ENCODE results near the gene SCGB1A1.

SCGB1A1 gene

GRCh38 chr11:62388999-62389398, 29.8 kb upstream of the SCGB1A1 start:
- Histone ChIP-seq H3K27me3 (ENCODE audit: control insufficient read depth, insufficient read depth, low read length) (no peaks in the 10 kb centered on the region), H3K36me3 (ENCODE audit: control insufficient read depth, insufficient read depth, low read length) (no peaks in the 10 kb centered on the region), H3K4me1 (ENCODE audit: control insufficient read depth, insufficient read depth, low read length) (no peaks in the 10 kb centered on the region), H3K27ac (ENCODE audit: low read depth, low read length) (no peak overlapping the region), H3K9ac (ENCODE audit: low read depth, low read length) (no peak overlapping the region), H3K4me3 (ENCODE audit: low read depth, low read length) (no peak overlapping the region), H3K9me3 (ENCODE audit: control insufficient read depth, insufficient read depth, low read length) (no peaks in the 10 kb centered on the region)

GRCh38 chr11:62390237-62390636, 28.6 kb upstream of the SCGB1A1 start:
- no peaks in the 10 kb centered on the region for H3K9me3 ChIP-seq (ENCODE audit: control insufficient read depth, insufficient read depth, low read length)
- no peak overlapping the region for H3K27ac ChIP-seq (ENCODE audit: low read depth, low read length)
- H3K9ac ChIP-seq (ENCODE audit: low read depth, low read length): no peak overlapping the region
- peaks cover 3% of the 10 kb centered on the region for H3K4me1 ChIP-seq (ENCODE audit: control insufficient read depth, insufficient read depth, low read length)
- no peaks in the 10 kb centered on the region for H3K27me3 ChIP-seq (ENCODE audit: control insufficient read depth, insufficient read depth, low read length)
- no peak overlapping the region for H3K4me3 ChIP-seq (ENCODE audit: low read depth, low read length)
- no peaks in the 10 kb centered on the region for H3K36me3 ChIP-seq (ENCODE audit: control insufficient read depth, insufficient read depth, low read length)

DNA sequence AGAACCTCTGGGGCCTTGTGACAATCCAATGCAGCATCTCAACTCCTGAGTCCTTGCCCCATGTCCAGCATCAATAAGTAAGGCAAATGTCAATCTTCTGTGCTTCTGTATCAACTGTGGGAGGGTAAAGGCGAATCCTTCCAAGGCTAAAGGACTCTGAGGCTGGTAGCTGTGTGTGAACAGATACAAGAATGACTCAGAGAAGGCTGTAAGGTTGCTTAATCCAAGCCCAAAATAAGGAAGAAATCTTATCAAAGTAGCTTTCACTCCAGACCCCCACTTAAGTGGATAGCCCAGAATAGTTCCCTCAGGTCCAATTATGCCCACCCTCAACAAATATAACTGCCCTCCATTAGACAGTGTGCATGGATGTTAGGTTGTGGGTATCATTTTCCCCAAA, 28.1 kb upstream of the SCGB1A1 start:
- no peaks in the 10 kb centered on the region for H3K9me3 ChIP-seq (ENCODE audit: control insufficient read depth, insufficient read depth, low read length)
- H3K27me3 ChIP-seq (ENCODE audit: control insufficient read depth, insufficient read depth, low read length): no peaks in the 10 kb centered on the region
- no peaks in the 10 kb centered on the region for H3K36me3 ChIP-seq (ENCODE audit: control insufficient read depth, insufficient read depth, low read length)
- H3K9ac ChIP-seq (ENCODE audit: low read depth, low read length): no peak overlapping the region
- no peak overlapping the region for H3K27ac ChIP-seq (ENCODE audit: low read depth, low read length)
- H3K4me3 ChIP-seq (ENCODE audit: low read depth, low read length): no peak overlapping the region
- H3K4me1 ChIP-seq (ENCODE audit: control insufficient read depth, insufficient read depth, low read length): peaks cover 6% of the 10 kb centered on the region

DNA sequence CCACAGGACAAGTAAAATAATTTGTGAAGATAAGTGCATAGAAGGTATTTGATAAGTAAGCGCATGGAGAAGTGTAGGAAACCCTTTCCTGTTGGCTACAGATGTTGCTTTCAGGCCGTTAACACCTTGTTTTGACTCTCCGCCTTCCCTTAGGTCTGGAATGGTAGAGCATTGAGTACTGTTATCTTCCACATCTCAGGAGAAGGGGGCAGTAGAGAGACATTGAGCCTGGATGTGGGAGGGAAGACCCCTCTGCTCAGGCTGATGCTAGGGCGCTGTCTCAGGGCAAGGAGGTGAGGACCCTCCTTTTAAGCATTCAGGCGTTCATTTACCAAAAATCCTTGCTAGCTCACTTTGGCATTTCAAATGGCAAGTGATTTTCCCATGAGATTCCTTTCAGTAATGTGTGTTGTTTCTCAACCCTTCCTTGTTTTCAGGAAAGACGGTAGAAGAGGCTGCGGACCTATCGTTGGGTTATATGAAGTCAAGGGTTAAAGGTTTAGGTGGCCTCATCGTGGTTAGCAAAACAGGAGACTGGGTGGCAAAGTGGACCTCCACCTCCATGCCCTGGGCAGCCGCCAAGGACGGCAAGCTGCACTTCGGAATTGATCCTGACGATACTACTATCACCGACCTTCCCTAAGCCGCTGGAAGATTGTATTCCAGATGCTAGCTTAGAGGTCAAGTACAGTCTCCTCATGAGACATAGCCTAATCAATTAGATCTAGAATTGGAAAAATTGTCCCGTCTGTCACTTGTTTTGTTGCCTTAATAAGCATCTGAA, 27.0 kb upstream of the SCGB1A1 start:
- no peak overlapping the region for H3K4me3 ChIP-seq (ENCODE audit: low read depth, low read length)
- H3K36me3 ChIP-seq (ENCODE audit: control insufficient read depth, insufficient read depth, low read length): no peaks in the 10 kb centered on the region
- H3K4me1 ChIP-seq (ENCODE audit: control insufficient read depth, insufficient read depth, low read length): peaks cover 6% of the 10 kb centered on the region
- H3K27ac ChIP-seq (ENCODE audit: low read depth, low read length): no peak overlapping the region
- no peak overlapping the region for H3K9ac ChIP-seq (ENCODE audit: low read depth, low read length)
- H3K27me3 ChIP-seq (ENCODE audit: control insufficient read depth, insufficient read depth, low read length): no peaks in the 10 kb centered on the region
- H3K9me3 ChIP-seq (ENCODE audit: control insufficient read depth, insufficient read depth, low read length): no peaks in the 10 kb centered on the region

GRCh38 chr11:62392506-62392905, 26.3 kb upstream of the SCGB1A1 start:
- no peak overlapping the region for H3K4me3 ChIP-seq (ENCODE audit: low read depth, low read length)
- no peak overlapping the region for H3K9ac ChIP-seq (ENCODE audit: low read depth, low read length)
- no peaks in the 10 kb centered on the region for H3K36me3 ChIP-seq (ENCODE audit: control insufficient read depth, insufficient read depth, low read length)
- no peaks in the 10 kb centered on the region for H3K9me3 ChIP-seq (ENCODE audit: control insufficient read depth, insufficient read depth, low read length)
- no peak overlapping the region for H3K27ac ChIP-seq (ENCODE audit: low read depth, low read length)
- H3K4me1 ChIP-seq (ENCODE audit: control insufficient read depth, insufficient read depth, low read length): peaks cover 6% of the 10 kb centered on the region
- no peaks in the 10 kb centered on the region for H3K27me3 ChIP-seq (ENCODE audit: control insufficient read depth, insufficient read depth, low read length)

DNA sequence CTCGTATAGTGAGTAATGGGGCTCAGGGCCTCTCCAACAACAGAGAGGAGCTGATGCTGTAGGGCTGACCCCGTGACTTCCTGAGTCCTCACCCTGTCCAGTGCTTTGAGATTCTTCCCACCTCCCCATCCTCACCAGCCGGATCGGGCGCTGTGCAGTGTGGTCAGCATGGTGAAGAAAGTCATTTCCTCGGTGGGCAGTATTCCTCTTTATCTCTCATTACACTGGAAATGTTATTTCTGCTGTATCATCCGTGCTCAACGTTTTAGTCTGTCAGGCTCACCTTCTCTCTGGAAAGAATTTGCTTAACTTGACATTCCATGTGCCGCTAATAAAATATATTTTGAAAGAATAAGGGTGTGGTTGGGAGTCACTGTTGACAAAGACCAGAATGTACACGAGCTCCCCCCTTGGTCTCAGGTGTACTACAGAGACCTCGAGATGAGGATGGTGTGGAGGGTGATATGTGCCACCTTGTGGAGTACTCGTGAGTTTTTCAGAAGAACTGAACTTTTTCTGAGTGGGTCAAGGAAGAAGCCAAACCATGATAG, 25.7 kb upstream of the SCGB1A1 start:
- H3K9me3 ChIP-seq (ENCODE audit: control insufficient read depth, insufficient read depth, low read length): no peaks in the 10 kb centered on the region
- H3K27ac ChIP-seq (ENCODE audit: low read depth, low read length): no peak overlapping the region
- no peaks in the 10 kb centered on the region for H3K27me3 ChIP-seq (ENCODE audit: control insufficient read depth, insufficient read depth, low read length)
- no peaks in the 10 kb centered on the region for H3K36me3 ChIP-seq (ENCODE audit: control insufficient read depth, insufficient read depth, low read length)
- peaks cover 6% of the 10 kb centered on the region for H3K4me1 ChIP-seq (ENCODE audit: control insufficient read depth, insufficient read depth, low read length)
- no peak overlapping the region for H3K4me3 ChIP-seq (ENCODE audit: low read depth, low read length)
- no peak overlapping the region for H3K9ac ChIP-seq (ENCODE audit: low read depth, low read length)

DNA sequence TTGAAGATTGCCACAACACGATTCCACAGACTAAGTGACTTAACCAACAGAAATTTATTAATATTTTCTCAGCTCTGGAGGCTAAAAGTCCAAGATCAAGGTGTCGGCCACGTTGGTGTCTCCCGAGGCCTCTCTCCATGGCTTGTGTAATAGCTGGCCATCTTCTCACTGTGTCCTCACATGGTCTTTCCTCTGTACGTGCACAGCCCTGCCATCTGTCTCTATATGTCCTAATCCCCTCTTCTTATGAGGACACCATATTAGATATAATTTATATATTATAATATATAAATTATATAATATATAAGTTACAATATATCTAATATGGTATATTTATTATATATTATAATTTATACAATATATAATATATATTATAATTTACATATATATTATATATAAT, 25.1 kb upstream of the SCGB1A1 start:
- H3K36me3 ChIP-seq (ENCODE audit: control insufficient read depth, insufficient read depth, low read length): no peaks in the 10 kb centered on the region
- no peaks in the 10 kb centered on the region for H3K27me3 ChIP-seq (ENCODE audit: control insufficient read depth, insufficient read depth, low read length)
- H3K9ac ChIP-seq (ENCODE audit: low read depth, low read length): no peak overlapping the region
- H3K27ac ChIP-seq (ENCODE audit: low read depth, low read length): no peak overlapping the region
- H3K4me1 ChIP-seq (ENCODE audit: control insufficient read depth, insufficient read depth, low read length): peaks cover 6% of the 10 kb centered on the region
- no peaks in the 10 kb centered on the region for H3K9me3 ChIP-seq (ENCODE audit: control insufficient read depth, insufficient read depth, low read length)
- H3K4me3 ChIP-seq (ENCODE audit: low read depth, low read length): no peak overlapping the region

DNA sequence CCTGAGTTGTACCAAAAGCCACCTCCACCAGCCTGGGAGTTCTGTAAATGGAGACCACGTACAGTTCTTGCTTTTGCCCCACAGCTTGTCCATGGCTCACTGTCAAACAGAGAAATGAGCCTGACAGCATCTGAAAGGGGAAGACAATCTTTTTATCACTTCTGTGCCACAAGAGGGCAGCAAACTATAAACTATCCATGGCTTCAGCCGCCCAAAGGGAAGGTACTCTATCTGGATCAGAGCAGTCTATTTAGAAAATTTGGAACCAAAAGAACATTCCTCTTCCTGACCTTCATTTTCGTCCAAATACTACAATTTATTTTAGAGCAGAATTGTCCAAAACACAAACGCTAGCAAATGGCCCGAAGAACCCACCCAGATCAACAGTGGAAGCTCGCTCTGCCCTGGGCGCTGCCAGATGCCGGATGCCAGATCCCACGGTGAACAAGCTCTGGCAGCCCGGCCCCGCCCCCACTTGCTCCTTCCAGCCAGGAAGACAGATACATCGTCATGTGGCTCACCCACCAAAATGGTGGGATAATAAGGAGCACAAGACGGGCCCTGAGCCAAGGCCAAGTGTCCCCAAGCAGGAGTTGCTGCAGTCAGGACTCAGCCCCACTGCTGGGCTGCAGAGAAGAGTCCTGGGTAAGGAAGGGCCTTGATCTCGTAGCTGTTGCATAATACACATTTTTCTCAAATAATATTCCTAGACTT, 23.9 kb upstream of the SCGB1A1 start:
- peak overlapping the region; percentile 54 for H3K4me3 ChIP-seq (ENCODE audit: low read depth, low read length)
- H3K27ac ChIP-seq (ENCODE audit: low read depth, low read length): no peak overlapping the region

GRCh38 chr11:62395885-62396551, 22.8 kb upstream of the SCGB1A1 start:
- peaks cover 6% of the 10 kb centered on the region for H3K4me1 ChIP-seq (ENCODE audit: control insufficient read depth, insufficient read depth, low read length)
- no peak overlapping the region for H3K9ac ChIP-seq (ENCODE audit: low read depth, low read length)
- no peaks in the 10 kb centered on the region for H3K27me3 ChIP-seq (ENCODE audit: control insufficient read depth, insufficient read depth, low read length)

More for the DNA sequence above, 23.9 kb upstream of the SCGB1A1 start:
- H3K9ac ChIP-seq (ENCODE audit: low read depth, low read length): no peak overlapping the region
- H3K4me1 ChIP-seq (ENCODE audit: control insufficient read depth, insufficient read depth, low read length): peaks cover 6% of the 10 kb centered on the region
- H3K36me3 ChIP-seq (ENCODE audit: control insufficient read depth, insufficient read depth, low read length): no peaks in the 10 kb centered on the region
- H3K27me3 ChIP-seq (ENCODE audit: control insufficient read depth, insufficient read depth, low read length): no peaks in the 10 kb centered on the region
- no peaks in the 10 kb centered on the region for H3K9me3 ChIP-seq (ENCODE audit: control insufficient read depth, insufficient read depth, low read length)

DNA sequence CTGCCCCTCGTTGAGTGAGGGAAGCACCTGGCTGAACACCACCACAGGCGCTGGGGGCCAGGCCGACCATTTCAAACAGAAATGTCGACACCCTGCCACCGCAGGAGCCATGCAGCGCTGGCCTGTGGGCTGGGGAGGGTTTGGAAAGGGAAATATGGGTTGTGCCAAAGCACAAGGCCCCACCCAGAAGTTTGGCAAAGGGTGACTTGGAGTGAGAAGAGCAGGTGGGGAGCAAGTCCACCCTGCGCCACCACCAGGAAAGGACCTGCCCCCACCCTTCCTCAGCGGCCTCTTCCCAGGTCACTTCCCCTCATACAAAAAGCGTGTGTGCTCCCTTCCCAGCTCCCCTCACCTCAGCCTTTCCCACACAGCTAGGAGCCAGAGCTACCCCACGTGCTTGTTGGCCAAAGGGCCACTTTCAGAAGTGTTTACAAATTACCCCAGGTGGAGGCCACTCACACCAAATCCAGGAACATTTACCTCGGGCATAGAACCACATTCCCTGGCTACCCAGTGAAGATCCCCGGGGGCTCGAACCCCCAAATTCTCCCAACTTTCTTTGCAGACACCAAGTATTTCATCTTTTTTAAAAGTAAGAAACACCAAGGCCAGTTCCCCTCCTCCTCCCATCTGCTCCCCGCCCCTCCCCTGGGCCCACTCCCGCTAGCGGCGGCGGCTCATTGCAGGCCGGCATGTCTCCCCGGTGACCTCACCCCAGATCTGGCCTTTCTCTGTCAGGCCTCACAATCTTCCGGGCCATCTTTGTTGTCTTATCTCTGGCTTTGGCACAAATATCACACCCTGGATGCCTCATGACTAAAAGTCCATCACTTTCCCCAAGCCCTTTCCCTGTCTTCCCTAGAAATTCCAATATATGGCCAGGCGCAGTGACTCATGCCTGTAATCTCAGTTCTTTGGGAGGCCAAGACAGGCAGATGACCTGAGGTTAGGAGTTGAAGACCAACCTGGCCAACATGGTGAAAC, 20.5 kb upstream of the SCGB1A1 start:
- Histone ChIP-seq H3K9ac (ENCODE audit: low read depth, low read length) (no peak overlapping the region), H3K36me3 (ENCODE audit: control insufficient read depth, insufficient read depth, low read length) (no peaks in the 10 kb centered on the region), H3K27me3 (ENCODE audit: control insufficient read depth, insufficient read depth, low read length) (no peaks in the 10 kb centered on the region), H3K27ac (ENCODE audit: low read depth, low read length) (no peak overlapping the region), H3K4me1 (ENCODE audit: control insufficient read depth, insufficient read depth, low read length) (peaks cover 6% of the 10 kb centered on the region), H3K9me3 (ENCODE audit: control insufficient read depth, insufficient read depth, low read length) (no peaks in the 10 kb centered on the region), H3K4me3 (ENCODE audit: low read depth, low read length) (no peak overlapping the region)

More at GRCh38 chr11:62395885-62396551, 22.8 kb upstream of the SCGB1A1 start:
- no peak overlapping the region for H3K4me3 ChIP-seq (ENCODE audit: low read depth, low read length)
- H3K36me3 ChIP-seq (ENCODE audit: control insufficient read depth, insufficient read depth, low read length): no peaks in the 10 kb centered on the region
- H3K9me3 ChIP-seq (ENCODE audit: control insufficient read depth, insufficient read depth, low read length): no peaks in the 10 kb centered on the region
- H3K27ac ChIP-seq (ENCODE audit: low read depth, low read length): no peak overlapping the region

Measured in HUES48 (cell line).